Activated naive CD8-positive, alpha-beta T cell treated with anti-CD3 and anti-CD28 coated beads, Interleukin-2, amount 50 U/mL, for 24 hours (primary cell): Measurements from ENCODE around the gene HS2ST1.
A peak's percentile ranks its signal among the peaks of the same experiment; 100 is the strongest.

Source experiments
- ATAC-seq: fragments of 150-1000 bp; cut with Tn5 transposase; one replicate; pipeline ENCODE4 v1.10.0; 2021
- DNase-seq: peaks from one replicate; pipeline ENCODE4 v3.0.0; 2021
- H3K27ac Mint-ChIP-seq: one replicate; pipeline ENCODE4 v1.8.0; 2021; ENCODE audit warnings: mild to moderate bottlenecking, mixed read lengths
- H3K27me3 Mint-ChIP-seq: one replicate; pipeline ENCODE4 v1.8.0; 2021; ENCODE audit warnings: mixed read lengths
- H3K36me3 Mint-ChIP-seq: one replicate; pipeline ENCODE4 v1.8.0; 2021; ENCODE audit warnings: low read depth, mixed read lengths
- H3K4me1 Mint-ChIP-seq: one replicate; pipeline ENCODE4 v1.8.0; 2021; ENCODE audit warnings: mixed read lengths
- H3K4me3 Mint-ChIP-seq: one replicate; pipeline ENCODE4 v1.8.0; 2021; ENCODE audit warnings: mild to moderate bottlenecking, moderate library complexity, mixed read lengths
- H3K9me3 Mint-ChIP-seq: one replicate; pipeline ENCODE4 v1.8.0; 2021; ENCODE audit warnings: mixed read lengths

Gene HS2ST1

GRCh38 chr1:86913896-86914600 lies 387 bp upstream of the HS2ST1 start, which contains the start of gene SELENOF:
Gene SELENOF, minus strand, starts transcription at chr1:86914126. Its CDS starts 15 bp downstream, at chr1:86914111.
- H3K36me3 Mint-ChIP-seq: peaks cover 24% of the 10 kb centered on the region
- DNase-seq: peak; percentile 98
- no peaks in the 10 kb centered on the region for H3K9me3 Mint-ChIP-seq
- H3K4me3 Mint-ChIP-seq: no peak within 1 kb of the TSS
- ATAC-seq: peak; percentile 96
- no peaks in the 10 kb centered on the region for H3K27me3 Mint-ChIP-seq
- H3K27ac Mint-ChIP-seq: no peak within 1 kb of the TSS
- peaks cover 46% of the 10 kb centered on the region for H3K4me1 Mint-ChIP-seq

GRCh38 chr1:86914998-86915736 lies 732 bp downstream of the HS2ST1 start:
- no peak overlapping the region for H3K4me3 Mint-ChIP-seq
- no peaks in the 10 kb centered on the region for H3K9me3 Mint-ChIP-seq
- H3K27me3 Mint-ChIP-seq: no peaks in the 10 kb centered on the region
- peak; percentile 53 for DNase-seq
- peaks cover 17% of the 10 kb centered on the region for H3K36me3 Mint-ChIP-seq
- H3K4me1 Mint-ChIP-seq: peaks cover 35% of the 10 kb centered on the region
- H3K27ac Mint-ChIP-seq: no peak overlapping the region
- ATAC-seq: peak; percentile 18

- Mint-ChIP-seq H3K36me3 (peaks cover 14% of the 10 kb centered on the region), H3K9me3 (peaks cover 4% of the 10 kb centered on the region), H3K27ac (no peak overlapping the region), H3K27me3 (no peaks in the 10 kb centered on the region), H3K4me1 (peaks cover 31% of the 10 kb centered on the region), H3K4me3 (no peak overlapping the region)
- ATAC-seq: no peak
- DNase-seq: no peak
Observed at GRCh38 chr1:86915737-86916235, 1.4 kb downstream of the HS2ST1 start.

GRCh38 chr1:86916752-86917151 lies 2.3 kb downstream of the HS2ST1 start:
- Mint-ChIP-seq H3K27me3 (no peaks in the 10 kb centered on the region), H3K9me3 (peaks cover 10% of the 10 kb centered on the region), H3K4me3 (no peak overlapping the region), H3K36me3 (peaks cover 16% of the 10 kb centered on the region), H3K27ac (no peak overlapping the region), H3K4me1 (peaks cover 21% of the 10 kb centered on the region)
- no peak for DNase-seq
- ATAC-seq: no peak

- ATAC-seq (no peak), DNase-seq (no peak)
- H3K36me3 Mint-ChIP-seq: peaks cover 46% of the 10 kb centered on the region
- no peak overlapping the region for H3K27ac Mint-ChIP-seq
- H3K4me1 Mint-ChIP-seq: peaks cover 12% of the 10 kb centered on the region
- no peaks in the 10 kb centered on the region for H3K27me3 Mint-ChIP-seq
- peaks cover 37% of the 10 kb centered on the region for H3K9me3 Mint-ChIP-seq
- H3K4me3 Mint-ChIP-seq: no peak overlapping the region
Observed at GRCh38 chr1:86922445-86922844, 8.0 kb downstream of the HS2ST1 start.

GRCh38 chr1:86924324-86924960 lies 10.0 kb downstream of the HS2ST1 start:
- H3K4me1 Mint-ChIP-seq: peaks cover 9% of the 10 kb centered on the region

GRCh38 chr1:86925742-86926141 lies 11.3 kb downstream of the HS2ST1 start:
- peaks cover 40% of the 10 kb centered on the region for H3K36me3 Mint-ChIP-seq
- DNase-seq (no peak), ATAC-seq (no peak)
- peaks cover 34% of the 10 kb centered on the region for H3K9me3 Mint-ChIP-seq
- no peak overlapping the region for H3K27ac Mint-ChIP-seq
- no peak overlapping the region for H3K4me3 Mint-ChIP-seq
- peaks cover 9% of the 10 kb centered on the region for H3K4me1 Mint-ChIP-seq
- H3K27me3 Mint-ChIP-seq: no peaks in the 10 kb centered on the region

More at GRCh38 chr1:86924324-86924960, 10.0 kb downstream of the HS2ST1 start:
- ATAC-seq (no peak), DNase-seq (no peak)
- H3K27ac Mint-ChIP-seq: no peak overlapping the region
- H3K27me3 Mint-ChIP-seq: no peaks in the 10 kb centered on the region
- H3K36me3 Mint-ChIP-seq: peaks cover 46% of the 10 kb centered on the region
- H3K4me3 Mint-ChIP-seq: no peak overlapping the region
- H3K9me3 Mint-ChIP-seq: peaks cover 37% of the 10 kb centered on the region

GRCh38 chr1:86926883-86927282 lies 12.4 kb downstream of the HS2ST1 start:
- ATAC-seq: no peak
- H3K4me3 Mint-ChIP-seq: no peak overlapping the region
- H3K27me3 Mint-ChIP-seq: no peaks in the 10 kb centered on the region
- peaks cover 9% of the 10 kb centered on the region for H3K4me1 Mint-ChIP-seq
- no peak for DNase-seq
- peaks cover 29% of the 10 kb centered on the region for H3K36me3 Mint-ChIP-seq
- H3K27ac Mint-ChIP-seq: no peak overlapping the region
- peaks cover 28% of the 10 kb centered on the region for H3K9me3 Mint-ChIP-seq

GRCh38 chr1:86928819-86929218 lies 14.4 kb downstream of the HS2ST1 start:
- H3K4me3 Mint-ChIP-seq: no peak overlapping the region
- H3K27me3 Mint-ChIP-seq: no peaks in the 10 kb centered on the region
- peaks cover 21% of the 10 kb centered on the region for H3K4me1 Mint-ChIP-seq
- ATAC-seq (no peak), DNase-seq (no peak)
- H3K27ac Mint-ChIP-seq: no peak overlapping the region
- peaks cover 15% of the 10 kb centered on the region for H3K9me3 Mint-ChIP-seq
- H3K36me3 Mint-ChIP-seq: peaks cover 18% of the 10 kb centered on the region

- no peak overlapping the region for H3K4me3 Mint-ChIP-seq
- H3K27me3 Mint-ChIP-seq: no peaks in the 10 kb centered on the region
- H3K36me3 Mint-ChIP-seq: no peaks in the 10 kb centered on the region
- H3K27ac Mint-ChIP-seq: no peak overlapping the region
- H3K9me3 Mint-ChIP-seq: no peaks in the 10 kb centered on the region
- ATAC-seq (no peak), DNase-seq (no peak)
- H3K4me1 Mint-ChIP-seq: peaks cover 21% of the 10 kb centered on the region
Observed at GRCh38 chr1:86933051-86933450, 18.6 kb downstream of the HS2ST1 start.

- DNase-seq (no peak), ATAC-seq (no peak)
Observed at GRCh38 chr1:86933562-86934377, 19.3 kb downstream of the HS2ST1 start.

GRCh38 chr1:86938450-86938849 lies 24.0 kb downstream of the HS2ST1 start:
- no peak overlapping the region for H3K4me3 Mint-ChIP-seq
- no peaks in the 10 kb centered on the region for H3K36me3 Mint-ChIP-seq
- no peaks in the 10 kb centered on the region for H3K27me3 Mint-ChIP-seq
- no peaks in the 10 kb centered on the region for H3K9me3 Mint-ChIP-seq
- DNase-seq (no peak), ATAC-seq (no peak)
- H3K4me1 Mint-ChIP-seq: peaks cover 17% of the 10 kb centered on the region
- no peak overlapping the region for H3K27ac Mint-ChIP-seq

More at GRCh38 chr1:86933562-86934377, 19.3 kb downstream of the HS2ST1 start:
- no peak overlapping the region for H3K4me3 Mint-ChIP-seq
- H3K36me3 Mint-ChIP-seq: no peaks in the 10 kb centered on the region
- H3K4me1 Mint-ChIP-seq: peaks cover 25% of the 10 kb centered on the region
- peak overlapping the region; percentile 11 for H3K27ac Mint-ChIP-seq
- no peaks in the 10 kb centered on the region for H3K27me3 Mint-ChIP-seq
- no peaks in the 10 kb centered on the region for H3K9me3 Mint-ChIP-seq

GRCh38 chr1:86938855-86939254 lies 24.4 kb downstream of the HS2ST1 start:
- H3K36me3 Mint-ChIP-seq: no peaks in the 10 kb centered on the region
- no peak overlapping the region for H3K27ac Mint-ChIP-seq
- ATAC-seq (no peak), DNase-seq (no peak)
- no peaks in the 10 kb centered on the region for H3K27me3 Mint-ChIP-seq
- no peak overlapping the region for H3K4me3 Mint-ChIP-seq
- peaks cover 13% of the 10 kb centered on the region for H3K4me1 Mint-ChIP-seq
- no peaks in the 10 kb centered on the region for H3K9me3 Mint-ChIP-seq

GRCh38 chr1:86939406-86939805 lies 25.0 kb downstream of the HS2ST1 start:
- no peak overlapping the region for H3K27ac Mint-ChIP-seq
- DNase-seq: no peak
- no peak for ATAC-seq
- no peak overlapping the region for H3K4me3 Mint-ChIP-seq
- H3K4me1 Mint-ChIP-seq: peaks cover 7% of the 10 kb centered on the region
- no peaks in the 10 kb centered on the region for H3K36me3 Mint-ChIP-seq
- H3K27me3 Mint-ChIP-seq: no peaks in the 10 kb centered on the region
- H3K9me3 Mint-ChIP-seq: no peaks in the 10 kb centered on the region
